WTC11 (cell line): Measurements from ENCODE around the gene AHRR.

Experiments
- CREB1 ChIP-seq: sonication (generic); formaldehyde crosslinking; IDR thresholded peaks from 2 replicates; pipeline ENCODE4 v1.8.0; 2023; ENCODE audit warnings: mild to moderate bottlenecking, missing genetic modification reagents
- CTCF ChIP-seq: fragments of 200-600 bp; IDR thresholded peaks from 2 replicates; pipeline ENCODE4 v1.8.0; 2022; ENCODE audit warnings: antibody characterized with exemption
- E2F1 ChIP-seq: sonication (generic); formaldehyde crosslinking; IDR thresholded peaks from 2 replicates; pipeline ENCODE4 v1.8.0; 2022; ENCODE audit warnings: mild to moderate bottlenecking, missing genetic modification reagents
- E2F4 ChIP-seq: sonication (generic); formaldehyde crosslinking; IDR thresholded peaks from 2 replicates; pipeline ENCODE4 v1.8.1; 2022; ENCODE audit warnings: low read depth, mild to moderate bottlenecking, moderate library complexity, missing genetic modification reagents, borderline replicate concordance
- ESRRA ChIP-seq: sonication (generic); formaldehyde crosslinking; IDR thresholded peaks from 2 replicates; pipeline ENCODE4 v1.8.1; 2022; ENCODE audit warnings: mild to moderate bottlenecking, missing genetic modification reagents, borderline replicate concordance
- JAZF1 ChIP-seq: fragments of 250-450 bp; sonication (Bioruptor Pico); IDR thresholded peaks from 2 replicates; pipeline ENCODE4 v1.9.0; 2021; ENCODE audit warnings: moderate library complexity, mild to moderate bottlenecking, inconsistent platforms
- NFYB ChIP-seq: sonication (generic); formaldehyde crosslinking; conservative IDR thresholded peaks from 2 replicates; pipeline ENCODE4 v1.8.0; 2022; ENCODE audit warnings: low read depth, missing genetic modification reagents
- NR2C2 ChIP-seq: sonication (generic); formaldehyde crosslinking; IDR thresholded peaks from 2 replicates; pipeline ENCODE4 v1.8.0; 2022; ENCODE audit warnings: mild to moderate bottlenecking, missing genetic modification reagents
- RORB ChIP-seq: fragments of 250-450 bp; sonication (Bioruptor Pico); IDR thresholded peaks from 2 replicates; pipeline ENCODE4 v1.9.0; 2021; ENCODE audit warnings: mild to moderate bottlenecking
- TEAD4 ChIP-seq: sonication (generic); formaldehyde crosslinking; IDR thresholded peaks from 2 replicates; pipeline ENCODE4 v1.8.0; 2022; ENCODE audit warnings: mild to moderate bottlenecking, missing genetic modification reagents
- USF2 ChIP-seq: sonication (generic); formaldehyde crosslinking; IDR thresholded peaks from 2 replicates; pipeline ENCODE4 v1.8.1; 2023; ENCODE audit warnings: mild to moderate bottlenecking, missing genetic modification reagents, moderate library complexity
- ZBTB21 ChIP-seq: sonication (generic); formaldehyde crosslinking; IDR thresholded peaks from 2 replicates; pipeline ENCODE4 v1.8.1; 2023; ENCODE audit warnings: mild to moderate bottlenecking, missing genetic modification reagents, borderline replicate concordance
- ZNF121 ChIP-seq: sonication (generic); formaldehyde crosslinking; IDR thresholded peaks from 2 replicates; pipeline ENCODE4 v1.8.0; 2023; ENCODE audit warnings: missing genetic modification reagents

- no peak for TF ChIP-seq USF2 (CRISPR knock-in tag)
- TF ChIP-seq JAZF1 (CRISPR knock-in tag), result no peak
- no peak for TF ChIP-seq CTCF
- TF ChIP-seq RORB (CRISPR knock-in tag), result no peak
- no peak for TF ChIP-seq TEAD4 (CRISPR knock-in tag)
- no peak for TF ChIP-seq ZNF121 (CRISPR knock-in tag)
- TF ChIP-seq NFYB (CRISPR knock-in tag), result no peak
- no peak for TF ChIP-seq E2F4 (CRISPR knock-in tag)
- TF ChIP-seq NR2C2, result no peak
- no peak for TF ChIP-seq E2F1 (CRISPR knock-in tag)
- no peak for TF ChIP-seq ESRRA (CRISPR knock-in tag)
- no peak for TF ChIP-seq ZBTB21
- TF ChIP-seq CREB1 (CRISPR knock-in tag), result no peak
Measured at GRCh38 chr5:298737-299125, 22.8 kb upstream of the AHRR start.
